Neural progenitor cell (in vitro differentiated cells): ENCODE results near the gene PPP2R2C. TPM values are rescaled to one million over a fixed set of nuclear protein-coding genes. Genes with fewer than 3 reads are reported as not detected.

Experiments used
- DNase-seq: peaks from one replicate; pipeline ENCODE4 v3.0.0-alpha.2; 2016; ENCODE audit warnings: low spot score
- H2AFZ ChIP-seq: fragments of 200-600 bp; sonication (generic); replicated peaks from 2 replicates; pipeline ENCODE4 v1.6.1; 2016; ENCODE audit warnings: antibody characterized with exemption
- H3F3A ChIP-seq: fragments of 200-600 bp; sonication (generic); 2 replicates; pipeline ENCODE4 v1.6.1; 2016; ENCODE audit warnings: antibody characterized with exemption, low read depth
- H3K27ac ChIP-seq: fragments of 200-600 bp; sonication (generic); 2 replicates; pipeline ENCODE4 v1.5.1; 2016; ENCODE audit warnings: mild to moderate bottlenecking
- H3K27me3 ChIP-seq: fragments of 200-600 bp; sonication (generic); 2 replicates; pipeline ENCODE4 v1.6.1; 2016; ENCODE audit warnings: mild to moderate bottlenecking, moderate library complexity
- H3K36me3 ChIP-seq: fragments of 200-600 bp; sonication (generic); 2 replicates; pipeline ENCODE4 v1.5.1; 2016
- H3K4me1 ChIP-seq: fragments of 200-600 bp; sonication (generic); 2 replicates; pipeline ENCODE4 v1.6.1; 2016; ENCODE audit warnings: mixed run types
- H3K4me2 ChIP-seq: fragments of 200-600 bp; sonication (generic); 2 replicates; pipeline ENCODE4 v1.6.1; 2016
- H3K4me3 ChIP-seq: fragments of 200-600 bp; sonication (generic); 2 replicates; pipeline ENCODE4 v1.5.1; 2016
- H3K79me2 ChIP-seq: fragments of 200-600 bp; sonication (generic); 2 replicates; pipeline ENCODE4 v1.6.1; 2016; ENCODE audit warnings: low read depth
- H3K9ac ChIP-seq: fragments of 200-600 bp; sonication (generic); 2 replicates; pipeline ENCODE4 v1.6.1; 2016
- H3K9me3 ChIP-seq: fragments of 200-600 bp; sonication (generic); 2 replicates; pipeline ENCODE4 v1.5.1; 2016; ENCODE audit warnings: low read depth
- H4K20me1 ChIP-seq: fragments of 200-600 bp; sonication (generic); 2 replicates; pipeline ENCODE4 v1.6.1; 2016; ENCODE audit warnings: low read depth
- H3K27ac Mint-ChIP-seq: 3 replicates; pipeline ENCODE4 v1.8.0; 2021; ENCODE audit warnings: mixed read lengths
- H3K27me3 Mint-ChIP-seq: 2 replicates; pipeline ENCODE4 v1.8.0; 2022; ENCODE audit warnings: low read depth, mild to moderate bottlenecking, inconsistent platforms, moderate library complexity, mixed read lengths; ENCODE audit not compliant: insufficient read depth
- H3K36me3 Mint-ChIP-seq: 3 replicates; pipeline ENCODE4 v1.8.0; 2021; ENCODE audit warnings: mixed read lengths
- H3K4me1 Mint-ChIP-seq: 3 replicates; pipeline ENCODE4 v1.8.0; 2021; ENCODE audit warnings: mixed read lengths
- H3K4me3 Mint-ChIP-seq: 3 replicates; pipeline ENCODE4 v1.8.0; 2021; ENCODE audit warnings: mild to moderate bottlenecking, moderate library complexity, mixed read lengths
- H3K9me3 Mint-ChIP-seq: 3 replicates; pipeline ENCODE4 v1.8.0; 2020; ENCODE audit warnings: mixed read lengths
- CTCF ChIP-seq: fragments of 200-600 bp; sonication (generic); IDR thresholded peaks from 2 replicates; pipeline ENCODE4 v1.5.1; 2017; ENCODE audit warnings: antibody characterized with exemption, mild to moderate bottlenecking
- EZH2 ChIP-seq: fragments of 200-600 bp; sonication (generic); IDR thresholded peaks from 2 replicates; pipeline ENCODE4 v1.6.1; 2017; ENCODE audit warnings: antibody characterized with exemption, mild to moderate bottlenecking, moderate library complexity
- EZH2phosphoT487 ChIP-seq: fragments of 200-600 bp; sonication (generic); IDR thresholded peaks from 2 replicates; pipeline ENCODE4 v1.6.1; 2017; ENCODE audit warnings: antibody characterized with exemption
- total RNA-seq: library from RNA; depleted of rRNA; stranded (reverse); fragments of >200 nt; gene quantifications from 2 replicates; pipeline ENCODE4 v1.2.3, GENCODE V29; 2015; ENCODE audit warnings: low replicate concordance

The PPP2R2C gene
- total RNA-seq, 1 donor from 2014 or later, result 3.5 TPM

- H3K27me3 ChIP-seq, result peaks cover 19% of the 10 kb centered on the region
- DNase-seq, result no peak
- peaks cover 3% of the 10 kb centered on the region for H3F3A ChIP-seq
- H3K9me3 ChIP-seq, result no peaks in the 10 kb centered on the region
- no peak overlapping the region for H3K27ac Mint-ChIP-seq
- H3K27ac ChIP-seq, result no peak overlapping the region
- H3K9me3 Mint-ChIP-seq, result peaks cover 2% of the 10 kb centered on the region
- H3K4me3 ChIP-seq, result no peak overlapping the region
- H3K36me3 ChIP-seq, result no peaks in the 10 kb centered on the region
- peaks cover 15% of the 10 kb centered on the region for H3K27me3 Mint-ChIP-seq
- no peak overlapping the region for H2AFZ ChIP-seq
- TF ChIP-seq EZH2 (no peak), EZH2phosphoT487 (no peak), CTCF (no peak)
- peaks cover 3% of the 10 kb centered on the region for H3K4me1 ChIP-seq
- H3K36me3 Mint-ChIP-seq, result no peaks in the 10 kb centered on the region
- no peak overlapping the region for H3K4me3 Mint-ChIP-seq
- peaks cover 23% of the 10 kb centered on the region for H3K4me1 Mint-ChIP-seq
- no peak overlapping the region for H3K9ac ChIP-seq
- H4K20me1 ChIP-seq, result peaks cover 12% of the 10 kb centered on the region
- no peaks in the 10 kb centered on the region for H3K79me2 ChIP-seq
- H3K4me2 ChIP-seq, result no peak overlapping the region
Measured at GRCh38 chr4:6356076-6356560, 116.3 kb downstream of the PPP2R2C start.

- no peak for DNase-seq
- no peak overlapping the region for H3K4me2 ChIP-seq
- H3K9me3 ChIP-seq, result no peaks in the 10 kb centered on the region
- Mint-ChIP-seq H3K4me1 (peaks cover 23% of the 10 kb centered on the region), H3K9me3 (no peaks in the 10 kb centered on the region), H3K27ac (peak overlapping the region; percentile 15), H3K27me3 (peaks cover 10% of the 10 kb centered on the region), H3K36me3 (no peaks in the 10 kb centered on the region), H3K4me3 (peak overlapping the region; percentile 69)
- no peaks in the 10 kb centered on the region for H3K36me3 ChIP-seq
- H3K4me1 ChIP-seq, result peaks cover 2% of the 10 kb centered on the region
- H3K79me2 ChIP-seq, result no peaks in the 10 kb centered on the region
- H3K4me3 ChIP-seq, result no peak overlapping the region
- H3F3A ChIP-seq, result peaks cover under 1% of the 10 kb centered on the region
- peaks cover 6% of the 10 kb centered on the region for H4K20me1 ChIP-seq
- H3K27ac ChIP-seq, result no peak overlapping the region
- TF ChIP-seq CTCF, result no peak
- TF ChIP-seq EZH2phosphoT487, result no peak
- no peak for TF ChIP-seq EZH2
- H3K27me3 ChIP-seq, result peaks cover 10% of the 10 kb centered on the region
- no peak overlapping the region for H2AFZ ChIP-seq
- H3K9ac ChIP-seq, result no peak overlapping the region
Measured at GRCh38 chr4:6355052-6355451, 117.4 kb downstream of the PPP2R2C start.

- Histone ChIP-seq H3K4me2 (no peak overlapping the region), H3K4me1 (no peaks in the 10 kb centered on the region), H2AFZ (no peak overlapping the region), H3K27me3 (peaks cover 6% of the 10 kb centered on the region), H3F3A (no peaks in the 10 kb centered on the region), H3K9me3 (no peaks in the 10 kb centered on the region), H3K27ac (no peak overlapping the region), H3K79me2 (no peaks in the 10 kb centered on the region), H3K9ac (no peak overlapping the region), H3K36me3 (no peaks in the 10 kb centered on the region), H4K20me1 (peaks cover 2% of the 10 kb centered on the region), H3K4me3 (no peak overlapping the region)
- Mint-ChIP-seq H3K4me3 (no peak overlapping the region), H3K27me3 (peaks cover 10% of the 10 kb centered on the region), H3K36me3 (no peaks in the 10 kb centered on the region), H3K9me3 (no peaks in the 10 kb centered on the region), H3K27ac (no peak overlapping the region), H3K4me1 (peaks cover 25% of the 10 kb centered on the region)
- TF ChIP-seq CTCF (no peak), EZH2 (no peak), EZH2phosphoT487 (no peak)
- DNase-seq, result no peak
Measured at GRCh38 chr4:6354626-6355025, 117.8 kb downstream of the PPP2R2C start.
